Stomach (tissue), 9 donors: Measurements from ENCODE around the gene GABRA5. TPM values are rescaled to one million over a fixed set of nuclear protein-coding genes. Genes with fewer than 3 reads are reported as not detected.

Source experiments
- DNase-seq, 2 donors: peaks; one replicate each; pipeline versions ENCODE4 v3.0.0 to v3.0.0-alpha.2; 2013 to 2019
- H3K27ac ChIP-seq, 5 donors: fragments of 200-600 bp in 4 of 5; sonication (generic) in 4 of 5; one replicate each; pipeline ENCODE4 v1.5.1; 2013 to 2019; ENCODE audit warnings: mild to moderate bottlenecking in 1 of 5, moderate library complexity in 1 of 5
- H3K27me3 ChIP-seq, 3 donors: fragments of 200-600 bp; sonication (generic); one replicate each; pipeline ENCODE4 v1.5.1; 2017 to 2019; ENCODE audit warnings: mixed run types in 1 of 3
- H3K36me3 ChIP-seq, 4 donors: fragments of 200-600 bp; sonication (generic); 1 replicate in 3 of 4; 2 replicates in 1 of 4; pipeline ENCODE4 v1.5.1; 2016 to 2019
- H3K4me1 ChIP-seq, 4 donors: fragments of 200-600 bp; sonication (generic); one replicate each; pipeline ENCODE4 v1.5.1; 2016 to 2019
- H3K4me3 ChIP-seq, 4 donors: fragments of 200-600 bp; sonication (generic) in 3 of 4; one replicate each; pipeline ENCODE4 v1.5.1; 2016 to 2019; ENCODE audit warnings: mild to moderate bottlenecking in 1 of 4
- H3K9me3 ChIP-seq, 4 donors: fragments of 200-600 bp; sonication (generic); one replicate each; pipeline ENCODE4 v1.5.1; 2016 to 2019
- CTCF ChIP-seq, 7 experiments: fragments of 450-650 bp in 4 of 7; fragments of 200-600 bp in 3 of 7; sonication (generic) in 3 of 7; IDR thresholded peaks; one replicate each; pipeline ENCODE4 v1.5.1; 2016 to 2019; ENCODE audit warnings: antibody characterized with exemption in 7 of 7, control low read depth in 2 of 7, mild to moderate bottlenecking in 1 of 7
- EP300 ChIP-seq: sonication (generic); formaldehyde crosslinking; IDR thresholded peaks from one replicate; pipeline ENCODE4 v1.6.1; 2017; ENCODE audit warnings: antibody characterized with exemption
- POLR2A ChIP-seq, 4 donors: fragments of 450-650 bp; IDR thresholded peaks; one replicate each; pipeline ENCODE4 v1.6.1; 2016; ENCODE audit warnings: antibody characterized with exemption in 4 of 4, control low read depth in 2 of 4, mild to moderate bottlenecking in 1 of 4, moderate library complexity in 1 of 4
- POLR2AphosphoS5 ChIP-seq, 3 donors: sonication (generic); formaldehyde crosslinking; IDR thresholded peaks; one replicate each; pipeline ENCODE4 v1.6.1; 2016; ENCODE audit warnings: antibody characterized with exemption in 3 of 3
- WGBS, 5 donors: extraction: QIAGEN DNeasy Blood & Tissue Kit in 3 of 5; methylation state at CpG; one replicate each; pipeline versions ENCODE4 v1.1.5 to v1.1.7; 2013 to 2018; 5-methylcytosine and 5-hydroxymethylcytosine counted together
- intact Hi-C: fragments of 100-400 bp; cut with DNase I; formaldehyde crosslinking; loops from one replicate; pipeline ENCODE4 v1.15.1; 2023; ENCODE audit warnings: low total_unique reads
- polyA plus RNA-seq, 3 donors: library from polyadenylated mRNA; stranded (reverse); fragments of 200-250 nt; gene quantifications; one replicate each; pipeline ENCODE4 v1.2.3, GENCODE V29; 2013
- total RNA-seq, 5 donors: library from RNA; depleted of rRNA; stranded (reverse); fragments of >200 nt; gene quantifications; one replicate each; pipeline versions ENCODE4 v1.1.0 to v1.2.3, GENCODE V29; 2014 to 2016
- donor health status: healthy with polysubstance abuse.
- donor health status: Bipolar disorder and iron deficiency.
- donor health status: healthy.

GABRA5 gene
- total and polyA plus RNA-seq, 8 donors, result 0.75 to 2.2 TPM; not detected in 6

GRCh38 chr15:26921433-26921832 lies 54.6 kb downstream of the GABRA5 start:
- H3K4me3 ChIP-seq, result no peak overlapping the region
- DNase-seq, result no peak
- H3K36me3 ChIP-seq, result peaks cover 0 to 21% (median 0%) of the 10 kb centered on the region in 4 donors
- WGBS, 5 donors, result 38 to 62% (median 58%) methylated on average over 1 of the region's 1 CpG
- intact Hi-C loops, result no loop called here
- no peaks in the 10 kb centered on the region for H3K27me3 ChIP-seq
- TF ChIP-seq EP300 (no peak), CTCF (IDR thresholded peaks at IDR 0.05) (no peak), POLR2A (IDR thresholded peaks at IDR 0.05) (no peak), POLR2AphosphoS5 (IDR thresholded peaks at IDR 0.05) (no peak)
- H3K27ac ChIP-seq, result no peak overlapping the region
- H3K4me1 ChIP-seq, result no peaks in the 10 kb centered on the region
- H3K9me3 ChIP-seq, result peaks cover 0 to 29% (median 18%) of the 10 kb centered on the region in 4 donors

GRCh38 chr15:26926081-26926480 lies 59.2 kb downstream of the GABRA5 start:
- H3K36me3 ChIP-seq, result no peaks in the 10 kb centered on the region
- no peaks in the 10 kb centered on the region for H3K4me1 ChIP-seq
- no peak for DNase-seq
- no peak overlapping the region for H3K4me3 ChIP-seq
- H3K9me3 ChIP-seq, result peaks cover 0 to 6% (median 0%) of the 10 kb centered on the region in 4 donors
- H3K27ac ChIP-seq, result no peak overlapping the region
- intact Hi-C loops, result no loop called here
- H3K27me3 ChIP-seq, result no peaks in the 10 kb centered on the region
- 54 to 78% (median 70%) methylated on average over 2 of the region's 2 CpGs for WGBS, 5 donors
- TF ChIP-seq POLR2AphosphoS5 (IDR thresholded peaks at IDR 0.05) (no peak), POLR2A (IDR thresholded peaks at IDR 0.05) (no peak), EP300 (no peak), CTCF (IDR thresholded peaks at IDR 0.05) (no peak)

- H3K9me3 ChIP-seq, result peaks cover 0 to 6% (median 0%) of the 10 kb centered on the region in 4 donors
- no peak overlapping the region for H3K27ac ChIP-seq
- WGBS, 5 donors, result 69 to 76% (median 74%) methylated on average over 8 of the region's 8 CpGs
- H3K4me1 ChIP-seq, result no peaks in the 10 kb centered on the region
- H3K36me3 ChIP-seq, result no peaks in the 10 kb centered on the region
- DNase-seq, result no peak
- intact Hi-C loops, result no loop called here
- no peak for TF ChIP-seq POLR2A (IDR thresholded peaks at IDR 0.05)
- no peak for TF ChIP-seq CTCF (IDR thresholded peaks at IDR 0.05)
- no peak for TF ChIP-seq POLR2AphosphoS5 (IDR thresholded peaks at IDR 0.05)
- no peak for TF ChIP-seq EP300
- H3K4me3 ChIP-seq, result no peak overlapping the region
- H3K27me3 ChIP-seq, result no peaks in the 10 kb centered on the region
These were observed 61.2 kb downstream of the GABRA5 start for GRCh38 chr15:26928051-26928450.

GRCh38 chr15:26929588-26929987 lies 62.7 kb downstream of the GABRA5 start:
- Histone ChIP-seq H3K9me3 (peaks cover 0 to 6% (median 0%) of the 10 kb centered on the region in 4 donors), H3K27ac (no peak overlapping the region), H3K36me3 (no peaks in the 10 kb centered on the region), H3K4me3 (no peak overlapping the region), H3K27me3 (no peaks in the 10 kb centered on the region), H3K4me1 (no peaks in the 10 kb centered on the region)
- 80 to 91% (median 89%) methylated on average over 4 of the region's 4 CpGs for WGBS, 5 donors
- DNase-seq, result no peak
- no peak for TF ChIP-seq EP300
- no peak for TF ChIP-seq POLR2AphosphoS5 (IDR thresholded peaks at IDR 0.05)
- no peak for TF ChIP-seq POLR2A (IDR thresholded peaks at IDR 0.05)
- TF ChIP-seq CTCF (IDR thresholded peaks at IDR 0.05), result no peak
- intact Hi-C loops, result no loop called here
